C4-2B (cell line): ENCODE measurements around the gene NMBR.
"Not testable (repeated sequence)": the region's sequence is repeated elsewhere in the genome, so short reads cannot be mapped to it uniquely, and the experiment has no call there.

Source experiments
- H3K27ac ChIP-seq: fragments of 450-650 bp; 2 replicates; pipeline ENCODE4 v1.5.1; 2017
- CTCF ChIP-seq: fragments of 450-650 bp; conservative IDR thresholded peaks from 2 replicates; pipeline ENCODE4 v1.5.1; 2017; ENCODE audit warnings: mild to moderate bottlenecking
- ZFX ChIP-seq: fragments of 450-650 bp; IDR thresholded peaks from 2 replicates; pipeline ENCODE4 v1.6.1; 2017

Gene NMBR

DNA sequence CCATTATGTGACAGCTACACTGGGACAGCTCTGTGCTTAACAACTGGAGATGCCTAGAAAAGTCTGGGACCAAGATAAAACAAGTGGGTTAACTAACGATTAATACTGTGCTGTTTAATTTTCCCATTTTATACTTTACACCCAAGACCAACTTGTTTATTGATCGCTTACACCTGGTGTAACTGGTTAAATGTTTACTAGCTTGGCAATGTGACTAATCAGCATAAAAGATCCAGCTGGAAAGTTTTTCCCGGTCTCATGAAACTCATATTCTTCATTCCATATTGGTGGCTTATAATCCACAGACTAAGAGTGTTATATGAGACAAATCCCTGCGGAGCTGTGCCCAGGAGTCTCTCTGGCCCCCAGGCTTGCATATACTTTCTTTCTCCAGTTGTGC, 115.9 kb downstream of the NMBR start:
- no peak overlapping the region for H3K27ac ChIP-seq
- no peak for TF ChIP-seq ZFX
- no peak for TF ChIP-seq CTCF

- H3K27ac ChIP-seq: no peak overlapping the region
- TF ChIP-seq CTCF (no peak), ZFX (no peak)
Measured at GRCh38 chr6:142030115-142030619, 116.8 kb downstream of the NMBR start.

DNA sequence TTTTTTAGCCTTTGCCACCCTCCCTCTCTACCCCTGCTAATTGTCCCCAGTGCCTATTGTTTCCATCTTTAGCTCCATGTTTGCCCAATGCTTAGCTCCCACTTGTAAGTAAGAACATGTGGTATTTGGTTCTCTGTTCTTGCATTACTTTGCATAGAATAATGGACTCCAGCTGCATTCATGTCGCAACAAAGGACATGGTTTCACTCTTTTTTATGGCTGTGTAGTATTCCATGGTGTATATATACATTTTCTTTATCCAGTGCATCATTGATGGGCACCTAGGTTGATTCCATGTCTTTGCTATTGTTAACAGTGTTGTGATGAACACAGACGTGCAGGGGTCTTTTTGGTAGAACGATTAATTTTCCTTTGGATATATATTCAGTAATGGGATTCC, 118.4 kb downstream of the NMBR start:
- no peak for TF ChIP-seq ZFX
- TF ChIP-seq CTCF: no peak

GRCh38 chr6:142027804-142028203, 119.1 kb downstream of the NMBR start:
- not testable (repeated sequence) for H3K27ac ChIP-seq

More for the DNA sequence above, 118.4 kb downstream of the NMBR start:
- no peak overlapping the region for H3K27ac ChIP-seq

DNA sequence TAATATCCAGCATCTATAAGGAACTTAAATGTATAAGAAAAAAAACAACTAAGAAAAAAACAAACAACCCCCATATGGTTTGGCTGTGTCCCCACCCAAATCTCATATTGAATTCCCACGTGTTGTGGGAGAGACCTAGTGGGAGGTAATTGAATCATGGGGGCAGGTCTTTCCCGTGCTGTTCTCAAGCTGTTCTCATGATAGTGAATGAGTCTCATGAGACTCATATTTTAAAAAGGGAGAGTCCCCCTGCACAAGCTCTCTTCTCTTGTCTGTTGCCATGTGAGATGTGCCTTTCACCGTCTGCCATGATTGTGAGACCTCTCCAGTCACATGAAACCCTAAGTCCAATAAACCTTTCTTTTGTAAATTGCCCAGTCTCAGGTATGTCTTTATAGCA, 119.8 kb downstream of the NMBR start:
- TF ChIP-seq ZFX: no peak
- TF ChIP-seq CTCF: no peak
- H3K27ac ChIP-seq: no peak overlapping the region

GRCh38 chr6:142026471-142026870, 120.5 kb downstream of the NMBR start:
- TF ChIP-seq CTCF (no peak), ZFX (no peak)
- no peak overlapping the region for H3K27ac ChIP-seq
